ENCODE results near the gene STX8. TPM values are rescaled to one million over a fixed set of nuclear protein-coding genes. Genes with fewer than 3 reads are reported as not detected.

STX8 gene
- polyA plus RNA-seq, 1 experiment = 103 TPM

GRCh38 chr17:9286434-9286833, 289.2 kb downstream of the STX8 start:
- no peaks in the 10 kb centered on the region for H3K9me3 ChIP-seq (ENCODE audit: control insufficient read depth, insufficient read depth, low read length)
- CTCF ChIA-PET = interaction anchor here (0.6 kb wide), 1 partner anchor 199 kb away, joined by 5 read pairs; no protein-coding TSS in a partner anchor
- no peak for TF ChIP-seq CTCF (IDR thresholded peaks at IDR 0.05; ENCODE audit: low read depth, low read length)
- H3K27ac ChIP-seq (ENCODE audit: low read depth, low read length) = no peak overlapping the region
- DNase-seq (ENCODE audit: low read depth, low spot score) = no peak
- no peak overlapping the region for H3K4me3 ChIP-seq (ENCODE audit: low read depth, low read length)
- H3K27me3 ChIP-seq (ENCODE audit: control insufficient read depth, insufficient read depth, low read length) = no peaks in the 10 kb centered on the region
- POLR2A ChIA-PET = interaction anchor here (0.6 kb wide), 1 partner anchor 55 kb away, joined by 3 read pairs; no protein-coding TSS in a partner anchor

GRCh38 chr17:9285602-9286427, 289.8 kb downstream of the STX8 start:
- CTCF ChIA-PET = no interaction called here

GRCh38 chr17:9284884-9285283, 290.7 kb downstream of the STX8 start:
- TF ChIP-seq CTCF (IDR thresholded peaks at IDR 0.05; ENCODE audit: low read depth, low read length) = no peak
- DNase-seq (ENCODE audit: low read depth, low spot score) = no peak
- Histone ChIP-seq H3K4me3 (ENCODE audit: low read depth, low read length) (no peak overlapping the region), H3K9me3 (ENCODE audit: control insufficient read depth, insufficient read depth, low read length) (no peaks in the 10 kb centered on the region), H3K27ac (ENCODE audit: low read depth, low read length) (no peak overlapping the region), H3K27me3 (ENCODE audit: control insufficient read depth, insufficient read depth, low read length) (no peaks in the 10 kb centered on the region)
- ChIA-PET POLR2A (no interaction called here), CTCF (interaction anchor here (0.7 to 1.6 kb wide), 4 partner anchors 8 to 483 kb away, joined by 3 to 6 read pairs (median 4); no protein-coding TSS in a partner anchor)

More at GRCh38 chr17:9285602-9286427, 289.8 kb downstream of the STX8 start:
- no peaks in the 10 kb centered on the region for H3K9me3 ChIP-seq (ENCODE audit: control insufficient read depth, insufficient read depth, low read length)
- no peak overlapping the region for H3K27ac ChIP-seq (ENCODE audit: low read depth, low read length)
- POLR2A ChIA-PET = interaction anchor here (0.6 kb wide), 1 partner anchor 54 kb away, joined by 3 read pairs; no protein-coding TSS in a partner anchor
- H3K4me3 ChIP-seq (ENCODE audit: low read depth, low read length) = peak overlapping the region; percentile 14; the same call in 1 of the 2 replicates
- no peak for TF ChIP-seq CTCF (IDR thresholded peaks at IDR 0.05; ENCODE audit: low read depth, low read length)
- no peaks in the 10 kb centered on the region for H3K27me3 ChIP-seq (ENCODE audit: control insufficient read depth, insufficient read depth, low read length)
- no peak for DNase-seq (ENCODE audit: low read depth, low spot score)

GRCh38 chr17:9283909-9284308, 291.7 kb downstream of the STX8 start:
- no peak for DNase-seq (ENCODE audit: low read depth, low spot score)
- H3K27ac ChIP-seq (ENCODE audit: low read depth, low read length) = no peak overlapping the region
- CTCF ChIA-PET = interaction anchor here (1.2 to 1.6 kb wide), 2 partner anchors 9 to 26 kb away, joined by 3 to 6 read pairs; no protein-coding TSS in a partner anchor

More at GRCh38 chr17:9283909-9284308, 291.7 kb downstream of the STX8 start:
- POLR2A ChIA-PET = interaction anchor here (0.6 kb wide), 1 partner anchor 135 kb away, joined by 7 read pairs; no protein-coding TSS in a partner anchor
- Histone ChIP-seq H3K4me3 (ENCODE audit: low read depth, low read length) (no peak overlapping the region), H3K9me3 (ENCODE audit: control insufficient read depth, insufficient read depth, low read length) (no peaks in the 10 kb centered on the region), H3K27me3 (ENCODE audit: control insufficient read depth, insufficient read depth, low read length) (peaks cover 2% of the 10 kb centered on the region)
- no peak for TF ChIP-seq CTCF (IDR thresholded peaks at IDR 0.05; ENCODE audit: low read depth, low read length)
